Stimulated activated CD8-positive, alpha-beta memory T cell treated with anti-CD3 and anti-CD28 coated beads, Interleukin-12 subunit alpha, Interleukin-12 subunit beta, amount 100 ng/mL, for 24 hours (primary cell): ENCODE measurements around the gene TIMM10B.
"Not testable (repeated sequence)": the region's sequence is repeated elsewhere in the genome, so short reads cannot be mapped to it uniquely, and the experiment has no call there.

ENCODE experiments used
- DNase-seq: peaks from one replicate; pipeline ENCODE4 v3.0.0-alpha.2; 2020; ENCODE audit errors: extremely low read depth

Gene TIMM10B

DNA sequence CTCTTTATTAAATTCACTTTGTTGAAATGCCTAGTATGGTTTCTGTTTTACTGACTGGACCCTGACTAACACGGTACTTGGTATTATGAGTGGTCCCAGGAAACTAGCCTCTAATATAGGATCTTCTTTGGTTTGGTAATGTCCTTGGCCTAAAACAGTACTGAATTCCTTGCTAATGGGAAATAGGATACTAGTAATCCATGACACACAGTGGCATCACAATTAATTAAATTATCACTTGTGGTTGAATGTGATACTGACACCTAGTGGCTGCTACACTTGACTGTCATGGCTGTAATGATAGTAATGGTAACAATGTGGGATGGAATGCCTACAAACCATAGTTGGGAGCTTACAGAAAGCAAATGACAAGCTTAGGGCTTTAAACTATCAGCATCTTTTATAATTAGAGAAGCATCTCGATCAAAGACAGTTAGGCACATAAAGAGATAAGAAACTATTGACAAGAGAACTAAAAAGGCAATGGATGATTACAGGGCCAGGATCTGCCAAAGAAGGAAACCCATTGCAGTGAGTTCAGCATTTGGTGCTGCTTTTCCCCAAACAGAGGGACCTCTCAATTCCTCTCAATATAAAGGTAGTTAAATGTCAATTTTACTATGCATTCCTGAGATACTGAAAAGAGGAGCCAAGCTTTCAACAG lies 24.4 kb downstream of the TIMM10B start:
- DNase-seq: no peak

DNA sequence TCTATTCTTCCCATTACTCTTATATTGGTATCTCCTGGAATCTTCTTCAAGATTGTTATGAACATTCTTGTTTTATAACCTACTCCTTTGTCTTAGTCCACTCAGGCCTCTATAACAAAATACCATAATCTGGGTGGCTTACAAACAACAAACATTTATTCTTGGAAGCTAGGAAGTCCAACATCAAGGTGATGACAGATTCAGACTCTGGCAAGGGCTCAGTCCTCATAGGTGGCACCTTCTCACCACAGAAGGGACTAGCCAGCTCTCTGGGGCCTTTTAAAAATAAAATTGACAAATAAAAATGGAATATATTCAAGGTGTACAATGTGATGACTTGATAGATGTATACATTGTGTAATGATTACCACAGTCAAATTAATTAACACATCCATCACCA lies 35.6 kb downstream of the TIMM10B start:
- no peak for DNase-seq

DNA sequence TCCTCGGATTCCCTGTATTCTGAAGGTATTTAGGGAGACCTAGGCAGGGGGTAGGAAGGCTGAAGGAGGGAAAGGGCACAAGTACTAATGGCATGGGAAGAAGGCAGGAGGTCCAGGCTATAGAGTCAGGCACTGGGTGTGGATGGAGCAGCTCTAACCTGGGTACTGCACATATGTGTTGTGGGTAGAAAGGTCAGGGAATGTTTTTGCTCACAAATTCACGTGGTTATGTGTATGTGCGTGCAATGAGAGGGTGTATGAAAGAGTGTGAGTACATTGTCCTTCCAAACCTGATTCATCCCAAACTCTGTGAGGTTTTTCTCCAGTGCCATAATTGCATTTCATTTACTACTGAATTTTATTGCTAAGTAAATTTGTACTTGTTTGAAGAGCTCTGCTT lies 39.0 kb downstream of the TIMM10B start:
- DNase-seq: no peak

DNA sequence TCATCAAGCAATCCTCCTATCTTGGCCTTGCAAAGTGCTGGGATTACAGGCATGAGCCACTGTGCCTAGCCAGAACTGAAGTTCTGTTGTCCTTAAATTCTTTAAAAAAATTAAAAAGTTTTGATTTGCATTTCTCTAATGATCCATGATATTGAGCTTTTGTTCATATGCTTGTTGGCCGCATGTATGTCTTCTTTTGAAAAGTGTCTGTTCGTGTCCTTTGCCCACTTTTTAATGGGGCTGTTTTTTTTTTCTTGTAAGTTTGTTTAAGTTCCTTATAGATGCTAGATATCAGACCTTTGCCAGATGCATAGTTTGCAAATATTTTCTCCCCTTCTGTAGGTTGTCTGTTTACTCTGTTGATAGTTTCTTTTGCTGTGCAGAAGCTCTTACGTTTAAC lies 40.6 kb downstream of the TIMM10B start:
- not testable (repeated sequence) for DNase-seq

DNA sequence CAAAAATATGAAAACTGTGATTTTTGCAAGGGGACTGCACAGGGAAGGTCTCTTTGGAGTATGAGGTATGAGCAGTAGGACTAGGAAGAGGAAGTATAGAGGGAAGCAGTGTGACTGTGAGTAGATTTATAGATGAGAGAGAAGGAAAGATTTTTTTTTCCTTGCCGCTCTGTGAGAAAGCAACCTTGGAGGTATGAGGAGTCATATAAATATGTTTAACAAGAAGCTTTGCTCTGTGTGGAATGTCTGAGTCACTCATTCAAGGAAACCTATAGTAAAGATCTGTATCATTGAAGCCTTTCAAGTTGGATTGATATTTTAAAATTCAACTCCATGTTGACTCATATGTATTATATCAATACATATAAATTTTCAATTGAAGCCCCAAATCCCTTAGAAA lies 42.0 kb downstream of the TIMM10B start:
- no peak for DNase-seq

DNA sequence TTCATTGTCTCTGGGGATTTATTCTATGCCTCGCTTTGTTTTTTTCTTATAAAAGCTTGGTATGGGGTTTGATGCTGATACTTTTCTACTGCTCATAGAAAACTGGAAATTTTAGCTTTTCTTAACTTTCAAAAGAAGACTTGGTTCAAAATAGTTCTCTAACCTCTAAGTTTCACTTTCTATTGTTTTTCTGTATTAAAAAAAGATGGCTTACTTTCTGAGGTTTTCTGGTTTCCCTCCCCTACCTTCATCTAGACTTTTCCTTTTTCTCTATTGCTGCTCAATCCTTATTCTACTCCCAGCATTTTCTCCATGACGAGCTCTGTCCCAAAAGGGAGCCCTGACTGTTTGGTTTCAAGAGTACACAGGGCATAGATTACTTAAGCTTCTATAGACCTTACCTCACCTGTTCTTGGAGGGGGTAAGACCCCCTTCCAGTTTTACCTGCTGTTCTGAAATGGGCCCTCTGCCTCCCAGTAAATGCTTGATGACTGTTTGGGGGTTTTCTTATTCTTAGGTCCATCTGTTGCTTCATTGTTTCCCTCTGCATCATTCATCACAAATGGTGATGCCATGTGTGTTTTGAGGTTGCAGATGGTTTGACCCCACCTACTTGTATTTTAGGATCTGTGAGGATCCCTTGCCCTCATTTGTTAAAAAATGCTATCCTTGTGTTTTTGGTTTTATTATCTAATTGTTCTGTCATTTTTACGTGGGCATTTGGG lies 45.3 kb downstream of the TIMM10B start:
- DNase-seq: no peak

DNA sequence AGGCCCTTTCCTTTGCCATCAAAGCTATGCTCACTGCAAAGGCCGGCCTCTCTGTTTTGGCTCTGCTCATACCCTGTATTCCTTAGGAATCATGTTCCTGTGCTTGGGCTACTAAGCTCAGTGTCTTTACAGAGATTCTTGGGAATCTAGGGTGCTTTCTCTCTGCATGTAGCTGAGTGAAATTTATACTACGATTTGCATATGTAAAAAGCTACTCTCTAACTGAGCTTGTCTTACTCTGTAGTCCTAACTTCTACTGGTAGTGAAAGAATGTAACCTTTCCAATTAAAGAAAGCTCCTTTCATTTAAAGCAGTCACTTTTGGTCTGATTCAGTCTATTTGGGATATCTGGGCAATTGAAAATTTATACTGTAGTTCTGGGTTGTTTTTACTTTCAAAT lies 48.0 kb downstream of the TIMM10B start:
- DNase-seq: no peak

DNA sequence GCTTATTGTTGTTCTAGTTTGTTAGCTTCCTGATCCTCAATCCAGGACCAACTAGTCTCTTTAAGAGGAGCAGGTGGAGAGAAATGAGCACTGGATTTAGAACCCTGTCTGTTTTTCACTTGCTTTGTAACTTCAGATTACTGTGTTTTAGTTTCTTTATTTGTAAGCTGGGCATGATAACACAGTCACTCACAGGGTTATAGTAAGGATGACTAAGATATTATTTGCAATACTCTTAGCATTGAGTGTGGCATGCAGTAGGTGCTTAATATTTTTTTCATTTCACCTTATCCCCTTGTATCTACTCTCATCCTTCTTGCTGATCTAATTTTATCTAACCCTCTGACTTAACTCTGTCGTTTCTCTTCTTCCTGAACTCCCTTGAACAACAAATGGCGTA lies 49.5 kb downstream of the TIMM10B start:
- DNase-seq: no peak

DNA sequence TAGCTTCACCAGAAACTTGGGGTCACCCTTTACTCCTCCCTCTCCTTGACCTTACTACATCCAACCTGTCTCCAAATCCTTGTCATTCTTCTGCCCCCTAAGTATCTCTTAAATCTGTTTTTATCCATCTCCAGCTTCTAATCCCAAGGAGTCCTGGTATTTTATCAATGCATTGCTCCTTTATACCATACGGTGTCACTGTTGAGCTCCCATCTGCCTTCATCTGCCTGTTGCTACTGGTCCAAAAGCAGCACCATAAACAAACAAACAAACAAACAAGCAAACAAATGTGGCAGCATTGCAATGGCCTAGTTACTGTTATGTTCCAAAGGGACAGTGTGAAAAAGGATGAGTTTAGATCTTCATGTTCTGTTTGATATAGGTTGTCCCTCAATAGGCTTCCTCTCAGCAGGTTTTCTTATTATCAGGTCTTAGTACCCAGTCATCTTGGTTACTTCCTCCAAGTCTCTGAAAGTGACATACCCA lies 50.0 kb downstream of the TIMM10B start:
- DNase-seq: no peak
